ENCODE data around the gene ZNF791. TPM values are rescaled to one million over a fixed set of nuclear protein-coding genes. Genes with fewer than 3 reads are reported as not detected.

Gene ZNF791
- polyA plus RNA-seq, 1 donor from 2014 or later: 10.2 TPM

- TF ChIP-seq MXI1 (conservative IDR thresholded peaks at IDR 0.05; ENCODE audit: poor library complexity, severe bottlenecking): no peak
- TF ChIP-seq SMC3 (conservative IDR thresholded peaks at IDR 0.05; ENCODE audit: poor library complexity): no peak
- no peak for TF ChIP-seq POLR2AphosphoS5 (IDR thresholded peaks at IDR 0.05)
- no peak for TF ChIP-seq TAF1 (IDR thresholded peaks at IDR 0.05; ENCODE audit: low read depth)
- TF ChIP-seq EP300 (conservative IDR thresholded peaks at IDR 0.05; ENCODE audit: poor library complexity, severe bottlenecking): no peak
- no peak for TF ChIP-seq CTCF (IDR thresholded peaks at IDR 0.05; ENCODE audit: poor library complexity, severe bottlenecking)
- TF ChIP-seq REST (IDR thresholded peaks at IDR 0.05; ENCODE audit: borderline replicate concordance): no peak
- no peak for TF ChIP-seq RAD21 (conservative IDR thresholded peaks at IDR 0.05)
- TF ChIP-seq EZH2 (IDR thresholded peaks at IDR 0.05; ENCODE audit: borderline replicate concordance, insufficient read depth, low read length, poor library complexity, severe bottlenecking): no peak
- Histone ChIP-seq H3K27me3 (ENCODE audit: insufficient read depth, low read depth, low read length) (no peaks in the 10 kb centered on the region), H3K4me3 (ENCODE audit: low read length) (no peak overlapping the region), H3K9me2 (ENCODE audit: insufficient read depth, low read length) (no peaks in the 10 kb centered on the region), H3K27ac (ENCODE audit: low read length) (no peak overlapping the region), H3K79me2 (replicated peaks; ENCODE audit: insufficient read depth, low read length) (no peaks in the 10 kb centered on the region), H3F3A (ENCODE audit: insufficient read depth, low read length, poor library complexity, severe bottlenecking) (no peaks in the 10 kb centered on the region), H3K9ac (ENCODE audit: low read length) (no peak overlapping the region), H2AFZ (ENCODE audit: low read depth, low read length) (no peak overlapping the region), H3K36me3 (ENCODE audit: insufficient read depth, low read length) (no peaks in the 10 kb centered on the region), H3K4me2 (ENCODE audit: low read length) (no peak overlapping the region), H3K9me3 (ENCODE audit: low read length) (no peaks in the 10 kb centered on the region), H4K20me1 (ENCODE audit: insufficient read depth) (no peaks in the 10 kb centered on the region)
Measured at GRCh38 chr19:12647047-12647446, 36.3 kb downstream of the ZNF791 start.

GRCh38 chr19:12647490-12648071 lies 36.9 kb downstream of the ZNF791 start:
- Histone ChIP-seq H3K9me3 (ENCODE audit: low read length) (no peaks in the 10 kb centered on the region), H3K9me2 (ENCODE audit: insufficient read depth, low read length) (no peaks in the 10 kb centered on the region), H3F3A (ENCODE audit: insufficient read depth, low read length, poor library complexity, severe bottlenecking) (no peaks in the 10 kb centered on the region), H4K20me1 (ENCODE audit: insufficient read depth) (no peaks in the 10 kb centered on the region), H2AFZ (ENCODE audit: low read depth, low read length) (no peak overlapping the region), H3K4me2 (ENCODE audit: low read length) (no peak overlapping the region), H3K36me3 (ENCODE audit: insufficient read depth, low read length) (no peaks in the 10 kb centered on the region), H3K27me3 (ENCODE audit: insufficient read depth, low read depth, low read length) (no peaks in the 10 kb centered on the region), H3K4me3 (ENCODE audit: low read length) (no peak overlapping the region), H3K27ac (ENCODE audit: low read length) (no peak overlapping the region), H3K9ac (ENCODE audit: low read length) (no peak overlapping the region), H3K79me2 (replicated peaks; ENCODE audit: insufficient read depth, low read length) (no peaks in the 10 kb centered on the region)
- TF ChIP-seq EZH2 (IDR thresholded peaks at IDR 0.05; ENCODE audit: borderline replicate concordance, insufficient read depth, low read length, poor library complexity, severe bottlenecking): no peak
- no peak for TF ChIP-seq POLR2AphosphoS5 (IDR thresholded peaks at IDR 0.05)
- no peak for TF ChIP-seq RAD21 (conservative IDR thresholded peaks at IDR 0.05)
- no peak for TF ChIP-seq REST (IDR thresholded peaks at IDR 0.05; ENCODE audit: borderline replicate concordance)
- no peak for TF ChIP-seq MXI1 (conservative IDR thresholded peaks at IDR 0.05; ENCODE audit: poor library complexity, severe bottlenecking)
- TF ChIP-seq SMC3 (conservative IDR thresholded peaks at IDR 0.05; ENCODE audit: poor library complexity): no peak

Data from neural cell (in vitro differentiated cells).